ENCODE results near the gene WAS. TPM values are rescaled to one million over a fixed set of nuclear protein-coding genes. Genes with fewer than 3 reads are reported as not detected.

The WAS gene
- not detected in 2 replicates for total RNA-seq

DNA sequence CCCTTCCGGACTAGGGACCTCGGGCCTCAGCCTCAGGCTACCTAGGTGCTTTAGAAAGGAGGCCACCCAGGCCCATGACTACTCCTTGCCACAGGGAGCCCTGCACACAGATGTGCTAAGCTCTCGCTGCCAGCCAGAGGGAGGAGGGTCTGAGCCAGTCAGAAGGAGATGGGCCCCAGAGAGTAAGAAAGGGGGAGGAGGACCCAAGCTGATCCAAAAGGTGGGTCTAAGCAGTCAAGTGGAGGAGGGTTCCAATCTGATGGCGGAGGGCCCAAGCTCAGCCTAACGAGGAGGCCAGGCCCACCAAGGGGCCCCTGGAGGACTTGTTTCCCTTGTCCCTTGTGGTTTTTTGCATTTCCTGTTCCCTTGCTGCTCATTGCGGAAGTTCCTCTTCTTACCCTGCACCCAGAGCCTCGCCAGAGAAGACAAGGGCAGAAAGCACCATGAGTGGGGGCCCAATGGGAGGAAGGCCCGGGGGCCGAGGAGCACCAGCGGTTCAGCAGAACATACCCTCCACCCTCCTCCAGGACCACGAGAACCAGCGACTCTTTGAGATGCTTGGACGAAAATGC lies at the start of gene WAS:
Gene WAS, plus strand, starts transcription at position 389 of the 572 bp plus-strand sequence. Its CDS starts 55 bp downstream, at position 444.

GRCh38 chrX:48696301-48696908 lies 12.8 kb downstream of the WAS start, which contains the start of gene SUV39H1:
Gene SUV39H1, plus strand, starts transcription at chrX:48696734. Its CDS starts 51 bp downstream, at chrX:48696785.

Other genes with a start within 250 kb of the WAS start
- 1.0 and 3.9 TPM in 2 replicates for gene SLC38A5, start 213.5 kb upstream of the WAS start, total RNA-seq
- 30.3 and 33.3 TPM in 2 replicates for gene FTSJ1, start 207.6 kb upstream of the WAS start, total RNA-seq
- gene PORCN, start 174.8 kb upstream of the WAS start, total RNA-seq: 4.6 and 6.1 TPM in 2 replicates
- 61.4 and 66.3 TPM in 2 replicates for gene EBP, start 162.0 kb upstream of the WAS start, total RNA-seq
- gene TBC1D25, start 144.1 kb upstream of the WAS start, total RNA-seq: 6.2 and 8.0 TPM in 2 replicates
- 387 and 390 TPM in 2 replicates for gene RBM3, start 109.3 kb upstream of the WAS start, total RNA-seq
- gene WDR13, start 86.3 kb upstream of the WAS start, total RNA-seq: 98.9 and 107 TPM in 2 replicates
- 2.7 and 3.1 TPM in 2 replicates for gene SUV39H1, start 12.9 kb downstream of the WAS start, total RNA-seq
- gene GLOD5, start 77.9 kb downstream of the WAS start, total RNA-seq: not detected in 2 replicates
- gene GATA1, start 102.8 kb downstream of the WAS start, total RNA-seq: not detected in 2 replicates
- 21.7 and 25.2 TPM in 2 replicates for gene HDAC6, start 118.3 kb downstream of the WAS start, total RNA-seq
- gene ERAS, start 142.7 kb downstream of the WAS start, total RNA-seq: not detected in 2 replicates
- 0.09 and 0.11 TPM in 2 replicates for gene PCSK1N, start 151.8 kb downstream of the WAS start, total RNA-seq
- gene TIMM17B, start 214.0 kb downstream of the WAS start, total RNA-seq: 18.6 and 20.2 TPM in 2 replicates
- gene PQBP1, start 214.1 kb downstream of the WAS start, total RNA-seq: 73.4 and 80.2 TPM in 2 replicates
- 7.8 and 11.9 TPM in 2 replicates for gene SLC35A2, start 227.8 kb downstream of the WAS start, total RNA-seq
- gene PIM2, start 235.2 kb downstream of the WAS start, total RNA-seq: 3.0 and 3.4 TPM in 2 replicates